ENCODE results near the gene CD244. TPM values are rescaled to one million over a fixed set of nuclear protein-coding genes. Genes with fewer than 3 reads are reported as not detected.
"Not testable (repeated sequence)": the region's sequence is repeated elsewhere in the genome, so short reads cannot be mapped to it uniquely, and the experiment has no call there.

The CD244 gene
- total and polyA plus RNA-seq, 7 donors: 0.16 to 1.8 (median 0.36) TPM; not detected in 2

DNA sequence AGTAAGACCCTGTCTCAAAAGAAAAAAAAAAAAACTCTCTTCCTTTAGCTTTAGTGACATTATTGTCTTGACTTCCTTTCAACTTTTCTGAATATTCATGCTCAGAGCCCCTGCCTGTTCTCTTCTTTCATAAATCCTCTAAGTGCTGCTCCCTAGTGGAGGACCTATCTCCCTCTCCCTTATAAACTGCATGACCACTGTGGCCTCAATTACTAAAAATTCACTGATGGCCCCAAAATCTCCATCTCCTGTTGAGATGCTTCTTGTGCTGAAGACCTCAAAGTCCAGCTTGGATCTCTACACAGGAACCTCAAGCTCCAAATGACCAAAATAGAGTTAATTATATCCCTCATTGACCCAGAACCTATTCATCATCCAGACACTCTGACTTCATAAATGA lies 14.5 kb upstream of the CD244 start:
- no peaks in the 10 kb centered on the region for H3K4me1 ChIP-seq
- no peaks in the 10 kb centered on the region for H3K9me3 ChIP-seq
- DNase-seq: no peak
- no peak overlapping the region for H3K27ac ChIP-seq
- intact Hi-C loops (cut with DNase I): no loop called here
- H3K36me3 ChIP-seq: no peaks in the 10 kb centered on the region
- no peak overlapping the region for H3K4me3 ChIP-seq
- TF ChIP-seq EP300 (IDR thresholded peaks at IDR 0.05) (no peak), POLR2AphosphoS5 (IDR thresholded peaks at IDR 0.05) (no peak), POLR2A (IDR thresholded peaks at IDR 0.05) (no peak)
- TF ChIP-seq, protein P1, sequence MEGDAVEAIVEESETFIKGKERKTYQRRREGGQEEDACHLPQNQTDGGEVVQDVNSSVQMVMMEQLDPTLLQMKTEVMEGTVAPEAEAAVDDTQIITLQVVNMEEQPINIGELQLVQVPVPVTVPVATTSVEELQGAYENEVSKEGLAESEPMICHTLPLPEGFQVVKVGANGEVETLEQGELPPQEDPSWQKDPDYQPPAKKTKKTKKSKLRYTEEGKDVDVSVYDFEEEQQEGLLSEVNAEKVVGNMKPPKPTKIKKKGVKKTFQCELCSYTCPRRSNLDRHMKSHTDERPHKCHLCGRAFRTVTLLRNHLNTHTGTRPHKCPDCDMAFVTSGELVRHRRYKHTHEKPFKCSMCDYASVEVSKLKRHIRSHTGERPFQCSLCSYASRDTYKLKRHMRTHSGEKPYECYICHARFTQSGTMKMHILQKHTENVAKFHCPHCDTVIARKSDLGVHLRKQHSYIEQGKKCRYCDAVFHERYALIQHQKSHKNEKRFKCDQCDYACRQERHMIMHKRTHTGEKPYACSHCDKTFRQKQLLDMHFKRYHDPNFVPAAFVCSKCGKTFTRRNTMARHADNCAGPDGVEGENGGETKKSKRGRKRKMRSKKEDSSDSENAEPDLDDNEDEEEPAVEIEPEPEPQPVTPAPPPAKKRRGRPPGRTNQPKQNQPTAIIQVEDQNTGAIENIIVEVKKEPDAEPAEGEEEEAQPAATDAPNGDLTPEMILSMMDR (IDR thresholded peaks at IDR 0.05): no peak
- no peaks in the 10 kb centered on the region for H3K27me3 ChIP-seq

DNA sequence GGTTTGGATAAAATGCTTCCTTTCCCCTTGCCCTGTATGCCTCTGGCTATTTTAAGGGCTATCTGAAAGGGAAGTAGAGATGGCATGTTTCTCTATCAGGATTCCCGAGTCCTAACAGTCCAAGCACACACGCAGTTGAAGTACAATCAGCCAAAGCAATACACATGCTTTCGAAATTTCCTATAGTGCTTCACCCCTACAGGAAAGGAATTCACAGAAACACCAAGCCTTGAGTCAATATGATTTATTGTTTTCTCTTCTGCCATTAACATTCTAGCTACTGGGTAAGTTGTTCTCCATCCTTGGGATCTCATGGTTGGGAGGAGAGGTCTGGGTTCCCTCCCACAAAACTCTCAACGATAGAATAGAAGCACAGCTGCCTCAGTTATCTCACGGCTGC lies 13.6 kb upstream of the CD244 start:
- intact Hi-C loops (cut with DNase I): no loop called here
- Histone ChIP-seq H3K27me3 (no peaks in the 10 kb centered on the region), H3K27ac (no peak overlapping the region), H3K36me3 (no peaks in the 10 kb centered on the region), H3K4me1 (no peaks in the 10 kb centered on the region), H3K9me3 (no peaks in the 10 kb centered on the region), H3K4me3 (no peak overlapping the region)
- DNase-seq: no peak
- WGBS, 2 donors: 61 to 71% methylated on average over 5 of the region's 5 CpGs
- TF ChIP-seq POLR2A (IDR thresholded peaks at IDR 0.05): no peak
- TF ChIP-seq, protein P1 (IDR thresholded peaks at IDR 0.05): no peak
- TF ChIP-seq EP300 (IDR thresholded peaks at IDR 0.05): no peak
- no peak for TF ChIP-seq POLR2AphosphoS5 (IDR thresholded peaks at IDR 0.05)

DNA sequence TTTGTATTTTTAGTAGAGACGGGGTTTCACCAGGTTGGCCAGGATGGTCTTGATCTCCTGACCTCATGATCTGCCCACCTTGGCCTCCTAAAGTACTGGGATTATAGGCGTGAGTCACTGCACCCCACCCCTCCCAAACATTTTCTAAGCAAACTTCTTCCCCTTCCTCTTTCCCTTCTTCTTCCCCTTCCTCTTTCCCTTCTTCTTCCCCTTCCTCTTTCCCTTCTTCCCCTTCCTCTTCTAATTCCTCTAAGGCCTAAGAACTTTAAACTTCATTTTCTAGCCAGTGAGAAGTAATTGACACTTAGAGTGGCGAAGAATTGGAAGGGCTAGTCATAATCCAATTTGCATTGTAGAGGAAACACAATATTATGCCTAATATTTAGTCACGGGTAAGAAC lies 12.9 kb upstream of the CD244 start:
- H3K9me3 ChIP-seq; DNase-seq; H3K27ac ChIP-seq; intact Hi-C loops (cut with DNase I); H3K4me1 ChIP-seq; H3K4me3 ChIP-seq; H3K36me3 ChIP-seq; H3K27me3 ChIP-seq: not testable (repeated sequence)
- WGBS, 2 donors: 67 to 81% methylated on average over 4 of the region's 4 CpGs

DNA sequence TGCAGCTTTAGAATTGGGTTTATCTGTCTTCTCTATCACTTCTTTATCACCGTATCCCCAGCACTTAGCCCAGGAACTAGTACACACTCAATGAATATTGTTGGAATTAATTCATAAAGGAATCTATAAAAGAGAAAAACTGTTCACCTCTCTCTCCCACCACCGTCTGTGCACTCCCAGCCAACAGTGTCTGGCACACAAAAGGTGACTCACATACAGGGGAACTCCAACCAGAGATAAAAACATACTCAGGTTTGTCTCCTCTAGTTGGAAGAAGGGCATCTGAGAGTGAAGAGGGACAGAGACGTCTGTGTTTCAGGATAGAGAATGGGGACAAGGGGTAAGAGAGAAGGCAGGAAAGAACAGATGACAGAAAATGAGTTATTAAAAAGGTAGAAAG lies 12.2 kb upstream of the CD244 start:
- intact Hi-C loops (cut with DNase I): no loop called here
- DNase-seq: no peak
- Histone ChIP-seq H3K4me1 (no peaks in the 10 kb centered on the region), H3K36me3 (no peaks in the 10 kb centered on the region), H3K4me3 (no peak overlapping the region), H3K9me3 (no peaks in the 10 kb centered on the region), H3K27ac (no peak overlapping the region), H3K27me3 (no peaks in the 10 kb centered on the region)
- no peak for TF ChIP-seq EP300 (IDR thresholded peaks at IDR 0.05)
- no peak for TF ChIP-seq POLR2A (IDR thresholded peaks at IDR 0.05)
- TF ChIP-seq, protein P1 (IDR thresholded peaks at IDR 0.05): no peak
- TF ChIP-seq POLR2AphosphoS5 (IDR thresholded peaks at IDR 0.05): no peak
- 69 to 77% methylated on average over 3 of the region's 3 CpGs for WGBS, 2 donors

DNA sequence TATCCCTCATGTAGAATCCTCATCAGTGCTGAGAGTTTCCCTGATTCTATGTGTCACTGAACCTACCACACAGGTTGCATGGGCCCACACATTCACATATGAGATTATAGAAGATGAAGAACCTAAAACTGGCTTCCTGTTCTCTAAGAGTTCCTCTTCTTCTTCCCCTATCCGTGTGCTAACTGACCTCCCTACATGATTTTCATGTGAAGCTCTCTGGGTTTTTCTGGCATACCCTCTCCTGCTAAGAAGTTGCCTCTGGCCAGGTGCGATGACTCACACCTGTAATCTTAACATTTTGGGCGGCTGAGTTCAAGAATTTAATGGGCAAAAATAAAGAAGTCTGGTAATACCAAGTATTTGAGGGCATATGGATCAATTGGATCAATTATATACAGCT lies 5.5 kb upstream of the CD244 start:
- Histone ChIP-seq H3K36me3 (no peaks in the 10 kb centered on the region), H3K4me1 (no peaks in the 10 kb centered on the region), H3K4me3 (no peak overlapping the region), H3K27me3 (no peaks in the 10 kb centered on the region), H3K27ac (no peak overlapping the region), H3K9me3 (no peaks in the 10 kb centered on the region)
- intact Hi-C loops (cut with DNase I): no loop called here
- 77 to 86% methylated on average over 3 of the region's 3 CpGs for WGBS, 2 donors
- TF ChIP-seq POLR2A (IDR thresholded peaks at IDR 0.05) (no peak), EP300 (IDR thresholded peaks at IDR 0.05) (no peak), POLR2AphosphoS5 (IDR thresholded peaks at IDR 0.05) (no peak)
- TF ChIP-seq, protein P1 (IDR thresholded peaks at IDR 0.05): no peak
- no peak for DNase-seq

DNA sequence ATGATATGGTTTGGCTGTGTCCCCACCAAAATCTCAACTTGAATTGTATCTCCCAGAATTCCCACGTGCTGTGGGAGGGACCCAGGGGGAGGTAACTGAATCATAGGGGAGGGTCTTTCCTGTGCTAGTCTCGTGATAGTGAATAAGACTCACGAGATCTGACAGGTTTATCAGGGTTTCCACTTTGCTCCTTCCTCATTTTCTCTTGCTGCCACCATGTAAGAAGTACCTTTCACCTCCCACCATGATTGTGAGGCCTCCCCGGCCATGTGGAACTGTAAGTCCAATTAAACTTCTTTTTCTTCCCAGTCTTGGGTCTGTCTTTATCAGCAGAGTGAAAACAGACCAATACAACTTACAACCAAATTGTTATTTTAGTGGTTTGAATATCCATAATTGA lies 5.0 kb upstream of the CD244 start:
- DNase-seq; H3K4me3 ChIP-seq; H3K36me3 ChIP-seq; H3K27me3 ChIP-seq; H3K9me3 ChIP-seq; H3K4me1 ChIP-seq; H3K27ac ChIP-seq; intact Hi-C loops (cut with DNase I): not testable (repeated sequence)
- WGBS, 2 donors: 65 to 73% methylated on average over 4 of the region's 4 CpGs
